CD8-positive, alpha-beta memory T cell (primary cell): ENCODE data around the gene TSFM. TPM values are rescaled to one million over a fixed set of nuclear protein-coding genes. Genes with fewer than 3 reads are reported as not detected.

Experiments
- CTCF ChIA-PET: fragments of 350-600 bp; sonication (Branson Sonifier 250); formaldehyde crosslinking; loops from one replicate; lab custom pipeline; 2021; ENCODE audit warnings: antibody characterized with exemption; lab: Charles Lee
- POLR2A ChIA-PET: fragments of 350-600 bp; sonication (Branson Sonifier 250); formaldehyde crosslinking; loops from one replicate; lab custom pipeline; 2021; ENCODE audit warnings: antibody characterized with exemption; lab: Charles Lee
- DNase-seq, 5 donors: peaks; one replicate each; pipeline versions ENCODE4 v3.0.0 to v3.0.0-alpha.2; 2020 to 2022; ENCODE audit warnings: mixed read lengths in 1 of 5
- H3K27ac ChIP-seq: one replicate; pipeline ENCODE4 v1.7.0; 2013; ENCODE audit warnings: low read depth, mild to moderate bottlenecking, low read length, moderate library complexity
- H3K27me3 ChIP-seq: 2 replicates; pipeline ENCODE4 v1.7.0; 2013; ENCODE audit warnings: low read length, mild to moderate bottlenecking; ENCODE audit not compliant: insufficient read depth, poor library complexity, severe bottlenecking
- H3K36me3 ChIP-seq: 2 replicates; pipeline ENCODE4 v1.7.0; 2013; ENCODE audit warnings: mild to moderate bottlenecking, low read length, moderate library complexity; ENCODE audit not compliant: insufficient read depth
- H3K4me1 ChIP-seq: 2 replicates; pipeline ENCODE4 v1.7.0; 2013; ENCODE audit warnings: mild to moderate bottlenecking, low read length, moderate library complexity; ENCODE audit not compliant: insufficient read depth
- H3K4me3 ChIP-seq: 2 replicates; pipeline ENCODE4 v1.7.0; 2013; ENCODE audit warnings: mild to moderate bottlenecking, low read length
- H3K9me3 ChIP-seq: 2 replicates; pipeline ENCODE4 v1.7.0; 2013; ENCODE audit warnings: mild to moderate bottlenecking, low read length
- H3K27ac Mint-ChIP-seq, 8 donors: one replicate each; pipeline ENCODE4 v1.8.0; 2020 to 2021; ENCODE audit warnings: mixed read lengths in 8 of 8, mild to moderate bottlenecking in 6 of 8, inconsistent platforms in 3 of 8, moderate library complexity in 3 of 8
- H3K27me3 Mint-ChIP-seq, 2 donors: one replicate each; pipeline ENCODE4 v1.8.0; 2020 to 2021; ENCODE audit warnings: mixed read lengths in 2 of 2, mild to moderate bottlenecking in 1 of 2, moderate library complexity in 1 of 2
- H3K36me3 Mint-ChIP-seq, 3 donors: one replicate each; pipeline ENCODE4 v1.8.0; 2020 to 2021; ENCODE audit warnings: mixed read lengths in 3 of 3, inconsistent platforms in 1 of 3, mild to moderate bottlenecking in 1 of 3
- H3K4me1 Mint-ChIP-seq, 3 donors: one replicate each; pipeline ENCODE4 v1.8.0; 2020 to 2021; ENCODE audit warnings: mixed read lengths in 3 of 3, inconsistent platforms in 1 of 3, mild to moderate bottlenecking in 1 of 3
- H3K4me3 Mint-ChIP-seq, 7 donors: one replicate each; pipeline ENCODE4 v1.8.0; 2020 to 2021; ENCODE audit warnings: mixed read lengths in 7 of 7, mild to moderate bottlenecking in 6 of 7, moderate library complexity in 4 of 7, inconsistent platforms in 2 of 7
- H3K9me3 Mint-ChIP-seq, 5 donors: one replicate each; pipeline ENCODE4 v1.8.0; 2020 to 2022; ENCODE audit warnings: mixed read lengths in 5 of 5, mild to moderate bottlenecking in 3 of 5, moderate library complexity in 2 of 5, inconsistent platforms in 1 of 5
- polyA plus RNA-seq: library from polyadenylated mRNA; unstranded; fragments of 300-500 nt; fragmentation: Illumina TruSeq; gene quantifications from one replicate; pipeline ENCODE4 v1.2.3, GENCODE V29; 2021
- total RNA-seq, 2 experiments: library from RNA; stranded (reverse); gene quantifications; one replicate each; pipeline ENCODE4 v1.2.3, GENCODE V29; 2021

Gene TSFM
- total and polyA plus RNA-seq, 3 experiments from 2014 or later = 32.6 to 69.0 (median 64.0) TPM

DNA sequence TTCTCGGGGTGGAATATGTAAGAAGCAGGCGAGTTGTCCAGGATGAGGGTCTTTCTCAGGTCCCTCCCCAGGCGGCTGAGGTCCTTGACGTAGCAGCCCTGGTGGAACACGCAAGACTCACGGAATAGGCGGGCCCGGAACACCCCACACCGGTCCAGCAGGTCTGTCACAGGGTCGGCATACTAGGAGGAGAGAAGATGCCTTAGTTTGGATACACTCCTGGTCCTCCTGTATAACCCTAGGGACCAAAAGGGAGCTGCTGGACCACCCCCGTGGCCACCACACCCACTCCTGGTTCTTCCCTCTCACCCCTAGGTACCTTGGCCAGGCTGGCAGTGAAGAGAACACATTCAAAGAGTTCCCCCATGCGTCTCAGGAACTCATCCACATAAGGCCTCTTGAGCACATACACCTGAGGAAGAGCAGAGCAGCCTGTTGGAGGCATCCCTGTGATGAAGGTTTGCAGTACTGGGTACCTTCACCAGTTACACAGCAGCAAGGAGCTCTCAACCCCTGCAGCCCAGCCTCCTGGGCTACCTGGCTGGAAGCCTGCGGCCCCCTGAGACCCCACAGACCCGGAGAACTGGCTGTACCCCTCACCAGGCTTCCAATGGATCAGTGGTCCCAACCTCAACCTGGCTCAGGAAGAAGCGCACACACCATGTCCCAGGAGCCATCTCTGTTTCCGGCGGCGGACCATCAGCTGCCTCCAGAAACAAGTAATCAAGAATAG is 41.5 kb downstream of the TSFM start:
- H3K9me3 Mint-ChIP-seq = no peaks in the 10 kb centered on the region
- DNase-seq = no peak
- Histone ChIP-seq H3K36me3 (peaks cover 74% of the 10 kb centered on the region), H3K27me3 (no peaks in the 10 kb centered on the region), H3K9me3 (no peaks in the 10 kb centered on the region), H3K4me3 (no peak overlapping the region), H3K27ac (no peak overlapping the region), H3K4me1 (peaks cover 2% of the 10 kb centered on the region)
- H3K27ac Mint-ChIP-seq = peak overlapping the region in 1 of 8 donors; percentile 81
- H3K4me3 Mint-ChIP-seq = no peak overlapping the region
- H3K4me1 Mint-ChIP-seq = peaks cover 4 to 8% (median 4%) of the 10 kb centered on the region in 3 donors
- CTCF ChIA-PET = interaction anchor here (1.1 kb wide), 1 partner anchor 21 kb away, joined by 3 read pairs; no protein-coding TSS in a partner anchor
- H3K36me3 Mint-ChIP-seq = peaks cover 5 to 94% (median 14%) of the 10 kb centered on the region in 3 donors
- peaks cover 0 to 2% of the 10 kb centered on the region in 2 donors for H3K27me3 Mint-ChIP-seq
- POLR2A ChIA-PET = no interaction called here

DNA sequence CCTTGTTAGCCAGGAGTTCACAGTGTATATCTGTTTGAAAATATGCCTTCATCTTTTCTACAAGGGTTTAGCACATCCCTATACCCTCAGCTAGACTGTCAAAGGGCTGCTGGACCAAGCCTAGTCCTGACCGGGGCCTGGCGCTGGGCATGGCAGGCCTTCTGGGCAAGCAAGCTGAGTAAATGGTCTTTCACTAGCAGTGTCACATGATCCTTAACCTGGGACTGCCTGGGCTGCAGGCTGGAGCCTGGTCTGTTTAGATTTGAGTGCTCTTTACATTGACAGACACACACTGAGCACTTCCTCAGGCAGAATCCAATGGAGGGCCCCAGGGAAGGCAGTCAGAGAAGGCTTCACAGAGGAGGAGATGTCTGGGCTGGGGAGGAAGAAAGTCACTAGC is 42.9 kb downstream of the TSFM start:
- Histone ChIP-seq H3K9me3 (no peaks in the 10 kb centered on the region), H3K4me1 (peaks cover 14% of the 10 kb centered on the region), H3K4me3 (no peak overlapping the region), H3K36me3 (peaks cover 77% of the 10 kb centered on the region), H3K27me3 (no peaks in the 10 kb centered on the region), H3K27ac (no peak overlapping the region)
- no peak for DNase-seq
- Mint-ChIP-seq H3K27ac (peak overlapping the region in 5 of 8 donors; percentile 36 to 94 (median 80)), H3K27me3 (peaks cover 0 to 3% of the 10 kb centered on the region in 2 donors), H3K9me3 (no peaks in the 10 kb centered on the region), H3K4me1 (peaks cover 10 to 22% (median 15%) of the 10 kb centered on the region in 3 donors), H3K4me3 (no peak overlapping the region), H3K36me3 (peaks cover 5 to 96% (median 17%) of the 10 kb centered on the region in 3 donors)
- CTCF ChIA-PET = interaction anchor here (1.7 kb wide), 1 partner anchor 66 kb away, joined by 4 read pairs; no protein-coding TSS in a partner anchor
- POLR2A ChIA-PET = no interaction called here

DNA sequence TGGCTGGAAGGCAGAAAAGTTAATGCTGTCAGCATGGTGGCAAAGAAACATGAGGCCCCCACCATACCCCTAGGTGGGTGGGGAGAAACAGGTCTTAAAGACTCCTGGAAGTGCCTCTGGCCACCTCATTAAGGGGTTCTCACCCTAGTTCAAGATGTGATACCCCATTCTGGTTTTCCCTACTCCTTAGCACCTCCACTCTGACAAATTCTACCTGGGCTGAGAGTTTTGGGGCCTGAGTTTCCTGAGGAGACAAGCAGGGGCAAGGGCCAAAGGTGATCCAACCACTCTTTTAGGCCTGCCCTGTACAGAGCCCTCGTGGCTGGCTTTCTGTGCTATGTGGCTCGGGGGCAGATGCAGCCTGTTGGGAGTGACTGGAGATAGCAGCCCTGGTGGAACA is 43.8 kb downstream of the TSFM start:
- Mint-ChIP-seq H3K27me3 (peaks cover 0 to 3% of the 10 kb centered on the region in 2 donors), H3K4me3 (no peak overlapping the region), H3K27ac (peak overlapping the region in 4 of 8 donors; percentile 14 to 80 (median 76)), H3K4me1 (peaks cover 13 to 26% (median 19%) of the 10 kb centered on the region in 3 donors), H3K36me3 (peaks cover 5 to 88% (median 18%) of the 10 kb centered on the region in 3 donors), H3K9me3 (no peaks in the 10 kb centered on the region)
- DNase-seq = no peak
- peaks cover 76% of the 10 kb centered on the region for H3K36me3 ChIP-seq
- H3K9me3 ChIP-seq = no peaks in the 10 kb centered on the region
- H3K27ac ChIP-seq = no peak overlapping the region
- peaks cover 20% of the 10 kb centered on the region for H3K4me1 ChIP-seq
- ChIA-PET POLR2A (no interaction called here), CTCF (interaction anchor here (1.2 to 1.7 kb wide), 2 partner anchors 67 to 79 kb away, joined by 4 read pairs; no protein-coding TSS in a partner anchor)
- no peaks in the 10 kb centered on the region for H3K27me3 ChIP-seq
- no peak overlapping the region for H3K4me3 ChIP-seq

DNA sequence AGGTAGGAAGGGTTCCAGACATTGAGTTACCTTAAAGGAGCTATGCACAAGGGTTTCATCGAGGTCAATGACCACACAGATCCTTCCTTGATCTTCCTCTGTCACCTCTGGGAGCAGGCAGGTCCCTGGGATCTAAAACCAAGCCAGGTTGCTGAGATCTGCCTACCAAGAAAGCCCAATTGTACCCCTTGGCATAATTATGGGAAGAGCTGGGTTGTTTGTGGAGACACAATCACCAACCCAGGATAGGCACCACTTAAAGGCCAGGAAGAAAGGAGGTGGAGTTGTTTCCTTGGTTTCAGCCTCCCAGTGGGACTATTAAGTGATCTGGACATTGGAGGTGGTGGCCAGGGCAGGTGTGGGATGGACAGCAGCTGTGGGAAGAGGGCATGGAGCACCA is 44.4 kb downstream of the TSFM start:
- Histone ChIP-seq H3K9me3 (no peaks in the 10 kb centered on the region), H3K27ac (no peak overlapping the region), H3K4me3 (no peak overlapping the region), H3K27me3 (no peaks in the 10 kb centered on the region), H3K36me3 (peaks cover 70% of the 10 kb centered on the region), H3K4me1 (peaks cover 26% of the 10 kb centered on the region)
- ChIA-PET POLR2A (no interaction called here), CTCF (interaction anchor here (1.2 kb wide), 1 partner anchor 78 kb away, joined by 4 read pairs; no protein-coding TSS in a partner anchor)
- H3K4me3 Mint-ChIP-seq = no peak overlapping the region
- peaks cover 5 to 86% (median 19%) of the 10 kb centered on the region in 3 donors for H3K36me3 Mint-ChIP-seq
- no peak for DNase-seq
- H3K27me3 Mint-ChIP-seq = peaks cover 0 to 3% of the 10 kb centered on the region in 2 donors
- H3K4me1 Mint-ChIP-seq = peaks cover 18 to 32% (median 25%) of the 10 kb centered on the region in 3 donors
- H3K9me3 Mint-ChIP-seq = no peaks in the 10 kb centered on the region
- peak overlapping the region in 7 of 8 donors; percentile 51 to 81 (median 71) for H3K27ac Mint-ChIP-seq

- H3K36me3 ChIP-seq = peaks cover 48% of the 10 kb centered on the region
- ChIA-PET POLR2A (interaction anchor here (0.6 kb wide), 1 partner anchor 86 kb away, joined by 4 read pairs; no protein-coding TSS in a partner anchor), CTCF (interaction anchor here (0.8 to 2.8 kb wide), 7 partner anchors 11 to 76 kb away, joined by 3 to 17 read pairs (median 3); partner anchors contain the start of genes AVIL and TSFM)
- H3K27ac ChIP-seq = no peak overlapping the region
- H3K27me3 ChIP-seq = no peaks in the 10 kb centered on the region
- H3K4me1 ChIP-seq = peaks cover 48% of the 10 kb centered on the region
- no peak overlapping the region for H3K4me3 ChIP-seq
- peak overlapping the region in 1 of 7 donors; percentile 44 for H3K4me3 Mint-ChIP-seq
- H3K4me1 Mint-ChIP-seq = peaks cover 36 to 53% (median 44%) of the 10 kb centered on the region in 3 donors
- no peak for DNase-seq
- H3K36me3 Mint-ChIP-seq = peaks cover 5 to 64% (median 11%) of the 10 kb centered on the region in 3 donors
- H3K27me3 Mint-ChIP-seq = peaks cover 0 to 2% of the 10 kb centered on the region in 2 donors
- H3K9me3 Mint-ChIP-seq = no peaks in the 10 kb centered on the region
- H3K27ac Mint-ChIP-seq = peak overlapping the region in 3 of 8 donors; percentile 49 to 72 (median 71)
- H3K9me3 ChIP-seq = no peaks in the 10 kb centered on the region
Measured at GRCh38 chr12:57829025-57829777, 46.6 kb downstream of the TSFM start.

- H3K27me3 ChIP-seq = no peaks in the 10 kb centered on the region
- H3K4me3 ChIP-seq = no peak overlapping the region
- H3K36me3 ChIP-seq = peaks cover 36% of the 10 kb centered on the region
- ChIA-PET CTCF (interaction anchor here (0.9 to 2.8 kb wide), 3 partner anchors 36 to 75 kb away, joined by 3 to 17 read pairs (median 3); no protein-coding TSS in a partner anchor), POLR2A (no interaction called here)
- H3K36me3 Mint-ChIP-seq = peaks cover 4 to 52% (median 7%) of the 10 kb centered on the region in 3 donors
- H3K4me3 Mint-ChIP-seq = peak overlapping the region in 2 of 7 donors; percentile 14 to 28
- H3K9me3 ChIP-seq = no peaks in the 10 kb centered on the region
- peaks cover 0 to 2% of the 10 kb centered on the region in 2 donors for H3K27me3 Mint-ChIP-seq
- no peak for DNase-seq
- H3K9me3 Mint-ChIP-seq = no peaks in the 10 kb centered on the region
- peak overlapping the region; percentile 18 to 86 (median 64) for H3K27ac Mint-ChIP-seq
- peaks cover 44 to 63% (median 51%) of the 10 kb centered on the region in 3 donors for H3K4me1 Mint-ChIP-seq
- H3K4me1 ChIP-seq = peaks cover 60% of the 10 kb centered on the region
- H3K27ac ChIP-seq = no peak overlapping the region
Measured at GRCh38 chr12:57830393-57830792, 47.8 kb downstream of the TSFM start.

GRCh38 chr12:57832966-57833365 is 50.4 kb downstream of the TSFM start:
- ChIA-PET POLR2A (interaction anchor here (0.7 kb wide), 1 partner anchor 9 kb away, joined by 3 read pairs; no protein-coding TSS in a partner anchor), CTCF (interaction anchor here (0.7 to 7.3 kb wide), 15 partner anchors 10 to 300 kb away, joined by 3 to 78 read pairs (median 5); partner anchors contain the start of genes AVIL and CTDSP2)
- no peaks in the 10 kb centered on the region for H3K27me3 ChIP-seq
- Mint-ChIP-seq H3K4me1 (peaks cover 66 to 88% (median 76%) of the 10 kb centered on the region in 3 donors), H3K9me3 (no peaks in the 10 kb centered on the region), H3K27me3 (peaks cover 0 to 2% of the 10 kb centered on the region in 2 donors), H3K27ac (peak overlapping the region; percentile 60 to 98 (median 91)), H3K36me3 (peaks cover 0 to 26% (median 5%) of the 10 kb centered on the region in 3 donors), H3K4me3 (peak overlapping the region in 5 of 7 donors; percentile 16 to 72 (median 46))
- H3K27ac ChIP-seq = peak overlapping the region; percentile 2
- peaks cover 84% of the 10 kb centered on the region for H3K4me1 ChIP-seq
- DNase-seq = no peak
- H3K36me3 ChIP-seq = peaks cover 11% of the 10 kb centered on the region
- no peak overlapping the region for H3K4me3 ChIP-seq
- no peaks in the 10 kb centered on the region for H3K9me3 ChIP-seq
